ENCODE measurements around the gene CHD9. TPM values are rescaled to one million over a fixed set of nuclear protein-coding genes. Genes with fewer than 3 reads are reported as not detected.

CHD9 gene
- total and polyA plus RNA-seq, 9 of the 15 experiments (the other 6 are each of a cell fraction or from before 2014, with no cell fraction given), result 29.0 to 69.3 (median 40.6) TPM

DNA sequence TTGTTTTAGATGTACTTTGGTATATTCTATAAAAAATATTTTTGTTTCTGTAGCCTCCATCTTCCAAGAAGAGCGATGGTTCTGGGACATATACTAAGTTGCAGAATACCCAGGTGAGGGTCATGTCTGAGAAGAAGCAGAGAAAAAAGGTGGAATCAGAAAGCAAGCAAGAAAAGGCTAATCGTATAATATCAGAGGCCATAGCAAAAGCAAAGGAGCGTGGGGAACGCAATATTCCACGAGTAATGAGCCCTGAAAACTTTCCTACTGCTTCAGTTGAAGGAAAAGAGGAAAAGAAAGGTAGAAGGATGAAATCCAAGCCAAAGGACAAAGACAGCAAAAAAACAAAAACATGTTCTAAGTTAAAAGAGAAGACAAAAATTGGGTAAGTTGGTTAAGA lies 154.6 kb downstream of the CHD9 start (continued):
- no peak for TF ChIP-seq CBFB (CRISPR knock-in tag; IDR thresholded peaks at IDR 0.05)
- 0 out of 2 replicates have a peak, but pooled peaks have one; percentile 22 for TF ChIP-seq ZEB2 (IDR thresholded peaks at IDR 0.05)

DNA sequence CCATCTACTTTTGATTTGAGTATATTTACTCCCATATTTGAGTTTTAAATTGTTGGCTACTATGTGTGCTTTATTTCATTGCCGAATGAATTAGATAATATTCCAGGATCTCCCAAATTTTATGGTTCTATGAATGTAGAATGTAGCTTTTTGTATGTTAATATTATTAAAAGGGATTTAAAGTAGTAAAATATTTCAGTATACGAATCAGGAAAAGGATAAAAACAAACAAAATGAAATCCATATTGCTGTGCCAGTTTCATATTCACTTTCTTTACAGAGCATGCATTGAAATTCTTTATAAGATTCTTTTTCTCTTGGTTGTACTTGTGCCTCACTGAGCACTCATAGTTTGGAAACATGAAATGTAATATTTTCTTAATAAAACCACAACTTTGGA lies 155.1 kb downstream of the CHD9 start:
- ATAC-seq (no peak; the same call in 2 of the 3 replicates), FAIRE-seq (no peak), DNase-seq (ENCODE audit: extremely low read depth in 1 of 4, low spot score in 3 of 4) (no peak)
- CTCF ChIA-PET (ENCODE audit: low intra/inter-chr PET ratio), result no interaction called here
- H3K9ac ChIP-seq (ENCODE audit: insufficient read depth in 1 of 2, low read depth in 2 of 2, low read length in 2 of 2), result peak overlapping the region; percentile 2 to 97; a peak in 3 of 4 replicates
- BruUV-seq (replicated peaks), result no TSS peak
- no peaks in the 10 kb centered on the region for H3K27me3 ChIP-seq (ENCODE audit: control insufficient read depth in 2 of 2, insufficient read depth in 2 of 2, low read length in 2 of 2)
- H2AFZ ChIP-seq (ENCODE audit: low read depth, low read length), result no peak overlapping the region
- POLR2A ChIA-PET, result no interaction called here
- peak overlapping the region; percentile 58 for H3K4me3 ChIP-seq
- peak overlapping the region; percentile 99; the same call in 2 of the 3 replicates for H3K27ac ChIP-seq (ENCODE audit: extremely low read depth, low read depth, low read length)
- peak overlapping the region; percentile 85 for H3K4me2 ChIP-seq (ENCODE audit: insufficient read depth, low read length)
- H3K79me2 ChIP-seq (ENCODE audit: control insufficient read depth, insufficient read depth, low read length), result peaks cover 95% of the 10 kb centered on the region
- TF ChIP-seq MTA3 (IDR thresholded peaks at IDR 0.05; ENCODE audit: borderline replicate concordance) (no peak), PHF21A (IDR thresholded peaks at IDR 0.05; ENCODE audit: borderline replicate concordance, low read depth) (no peak), POLR2H (tag; IDR thresholded peaks at IDR 0.05; ENCODE audit: low read depth) (peak; percentile 17; the same call in 1 of the 2 replicates), ELF1 (tag; IDR thresholded peaks at IDR 0.05) (no peak), THRAP3 (IDR thresholded peaks at IDR 0.05; ENCODE audit: borderline replicate concordance) (0 out of 2 replicates have a peak, but pooled peaks have one; percentile 25), HDAC3 (IDR thresholded peaks at IDR 0.05; ENCODE audit: borderline replicate concordance, partially characterized antibody) (no peak)
- TF ChIP-seq, protein P1, sequence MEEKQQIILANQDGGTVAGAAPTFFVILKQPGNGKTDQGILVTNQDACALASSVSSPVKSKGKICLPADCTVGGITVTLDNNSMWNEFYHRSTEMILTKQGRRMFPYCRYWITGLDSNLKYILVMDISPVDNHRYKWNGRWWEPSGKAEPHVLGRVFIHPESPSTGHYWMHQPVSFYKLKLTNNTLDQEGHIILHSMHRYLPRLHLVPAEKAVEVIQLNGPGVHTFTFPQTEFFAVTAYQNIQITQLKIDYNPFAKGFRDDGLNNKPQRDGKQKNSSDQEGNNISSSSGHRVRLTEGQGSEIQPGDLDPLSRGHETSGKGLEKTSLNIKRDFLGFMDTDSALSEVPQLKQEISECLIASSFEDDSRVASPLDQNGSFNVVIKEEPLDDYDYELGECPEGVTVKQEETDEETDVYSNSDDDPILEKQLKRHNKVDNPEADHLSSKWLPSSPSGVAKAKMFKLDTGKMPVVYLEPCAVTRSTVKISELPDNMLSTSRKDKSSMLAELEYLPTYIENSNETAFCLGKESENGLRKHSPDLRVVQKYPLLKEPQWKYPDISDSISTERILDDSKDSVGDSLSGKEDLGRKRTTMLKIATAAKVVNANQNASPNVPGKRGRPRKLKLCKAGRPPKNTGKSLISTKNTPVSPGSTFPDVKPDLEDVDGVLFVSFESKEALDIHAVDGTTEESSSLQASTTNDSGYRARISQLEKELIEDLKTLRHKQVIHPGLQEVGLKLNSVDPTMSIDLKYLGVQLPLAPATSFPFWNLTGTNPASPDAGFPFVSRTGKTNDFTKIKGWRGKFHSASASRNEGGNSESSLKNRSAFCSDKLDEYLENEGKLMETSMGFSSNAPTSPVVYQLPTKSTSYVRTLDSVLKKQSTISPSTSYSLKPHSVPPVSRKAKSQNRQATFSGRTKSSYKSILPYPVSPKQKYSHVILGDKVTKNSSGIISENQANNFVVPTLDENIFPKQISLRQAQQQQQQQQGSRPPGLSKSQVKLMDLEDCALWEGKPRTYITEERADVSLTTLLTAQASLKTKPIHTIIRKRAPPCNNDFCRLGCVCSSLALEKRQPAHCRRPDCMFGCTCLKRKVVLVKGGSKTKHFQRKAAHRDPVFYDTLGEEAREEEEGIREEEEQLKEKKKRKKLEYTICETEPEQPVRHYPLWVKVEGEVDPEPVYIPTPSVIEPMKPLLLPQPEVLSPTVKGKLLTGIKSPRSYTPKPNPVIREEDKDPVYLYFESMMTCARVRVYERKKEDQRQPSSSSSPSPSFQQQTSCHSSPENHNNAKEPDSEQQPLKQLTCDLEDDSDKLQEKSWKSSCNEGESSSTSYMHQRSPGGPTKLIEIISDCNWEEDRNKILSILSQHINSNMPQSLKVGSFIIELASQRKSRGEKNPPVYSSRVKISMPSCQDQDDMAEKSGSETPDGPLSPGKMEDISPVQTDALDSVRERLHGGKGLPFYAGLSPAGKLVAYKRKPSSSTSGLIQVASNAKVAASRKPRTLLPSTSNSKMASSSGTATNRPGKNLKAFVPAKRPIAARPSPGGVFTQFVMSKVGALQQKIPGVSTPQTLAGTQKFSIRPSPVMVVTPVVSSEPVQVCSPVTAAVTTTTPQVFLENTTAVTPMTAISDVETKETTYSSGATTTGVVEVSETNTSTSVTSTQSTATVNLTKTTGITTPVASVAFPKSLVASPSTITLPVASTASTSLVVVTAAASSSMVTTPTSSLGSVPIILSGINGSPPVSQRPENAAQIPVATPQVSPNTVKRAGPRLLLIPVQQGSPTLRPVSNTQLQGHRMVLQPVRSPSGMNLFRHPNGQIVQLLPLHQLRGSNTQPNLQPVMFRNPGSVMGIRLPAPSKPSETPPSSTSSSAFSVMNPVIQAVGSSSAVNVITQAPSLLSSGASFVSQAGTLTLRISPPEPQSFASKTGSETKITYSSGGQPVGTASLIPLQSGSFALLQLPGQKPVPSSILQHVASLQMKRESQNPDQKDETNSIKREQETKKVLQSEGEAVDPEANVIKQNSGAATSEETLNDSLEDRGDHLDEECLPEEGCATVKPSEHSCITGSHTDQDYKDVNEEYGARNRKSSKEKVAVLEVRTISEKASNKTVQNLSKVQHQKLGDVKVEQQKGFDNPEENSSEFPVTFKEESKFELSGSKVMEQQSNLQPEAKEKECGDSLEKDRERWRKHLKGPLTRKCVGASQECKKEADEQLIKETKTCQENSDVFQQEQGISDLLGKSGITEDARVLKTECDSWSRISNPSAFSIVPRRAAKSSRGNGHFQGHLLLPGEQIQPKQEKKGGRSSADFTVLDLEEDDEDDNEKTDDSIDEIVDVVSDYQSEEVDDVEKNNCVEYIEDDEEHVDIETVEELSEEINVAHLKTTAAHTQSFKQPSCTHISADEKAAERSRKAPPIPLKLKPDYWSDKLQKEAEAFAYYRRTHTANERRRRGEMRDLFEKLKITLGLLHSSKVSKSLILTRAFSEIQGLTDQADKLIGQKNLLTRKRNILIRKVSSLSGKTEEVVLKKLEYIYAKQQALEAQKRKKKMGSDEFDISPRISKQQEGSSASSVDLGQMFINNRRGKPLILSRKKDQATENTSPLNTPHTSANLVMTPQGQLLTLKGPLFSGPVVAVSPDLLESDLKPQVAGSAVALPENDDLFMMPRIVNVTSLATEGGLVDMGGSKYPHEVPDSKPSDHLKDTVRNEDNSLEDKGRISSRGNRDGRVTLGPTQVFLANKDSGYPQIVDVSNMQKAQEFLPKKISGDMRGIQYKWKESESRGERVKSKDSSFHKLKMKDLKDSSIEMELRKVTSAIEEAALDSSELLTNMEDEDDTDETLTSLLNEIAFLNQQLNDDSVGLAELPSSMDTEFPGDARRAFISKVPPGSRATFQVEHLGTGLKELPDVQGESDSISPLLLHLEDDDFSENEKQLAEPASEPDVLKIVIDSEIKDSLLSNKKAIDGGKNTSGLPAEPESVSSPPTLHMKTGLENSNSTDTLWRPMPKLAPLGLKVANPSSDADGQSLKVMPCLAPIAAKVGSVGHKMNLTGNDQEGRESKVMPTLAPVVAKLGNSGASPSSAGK (IDR thresholded peaks at IDR 0.05), result no peak
- 0% methylated on average over 2 of the region's 2 CpGs for WGBS (ENCODE audit: insufficient coverage, low coverage, missing lambda C conversion rate)
- in situ Hi-C loops (cut with MboI) (no loop called here), intact Hi-C loops (cut with micrococcal nuclease) (loop anchor here (5.0 to 10.0 kb wide), 2 partner anchors 48 to 225 kb away; partner anchors contain the start of gene RBL2)
- H4K20me1 ChIP-seq (replicated peaks; ENCODE audit: control insufficient read depth, insufficient read depth, low read length), result no peaks in the 10 kb centered on the region
- H3K36me3 ChIP-seq (ENCODE audit: control insufficient read depth, insufficient read depth, low read length), result peaks cover 30% of the 10 kb centered on the region; the same call in 2 of the 3 replicates
- H3K9me1 ChIP-seq (ENCODE audit: control insufficient read depth, insufficient read depth, low read length), result no peaks in the 10 kb centered on the region
- H3K9me3 ChIP-seq (replicated peaks; ENCODE audit: control insufficient read depth, insufficient read depth, low read depth, low read length), result no peaks in the 10 kb centered on the region
- peaks cover 0 to 6% of the 10 kb centered on the region in 2 experiments; a peak in 2 of 5 replicates for H3K4me1 ChIP-seq (replicated peaks in 1 of 2; ENCODE audit: control insufficient read depth in 2 of 2, insufficient read depth in 2 of 2, low read length in 2 of 2)
